ENCODE data around the gene GTF3C2. TPM values are rescaled to one million over a fixed set of nuclear protein-coding genes. Genes with fewer than 3 reads are reported as not detected.

The GTF3C2 gene
- total RNA-seq, 1 donor from 2014 or later, result 31.8 TPM

DNA sequence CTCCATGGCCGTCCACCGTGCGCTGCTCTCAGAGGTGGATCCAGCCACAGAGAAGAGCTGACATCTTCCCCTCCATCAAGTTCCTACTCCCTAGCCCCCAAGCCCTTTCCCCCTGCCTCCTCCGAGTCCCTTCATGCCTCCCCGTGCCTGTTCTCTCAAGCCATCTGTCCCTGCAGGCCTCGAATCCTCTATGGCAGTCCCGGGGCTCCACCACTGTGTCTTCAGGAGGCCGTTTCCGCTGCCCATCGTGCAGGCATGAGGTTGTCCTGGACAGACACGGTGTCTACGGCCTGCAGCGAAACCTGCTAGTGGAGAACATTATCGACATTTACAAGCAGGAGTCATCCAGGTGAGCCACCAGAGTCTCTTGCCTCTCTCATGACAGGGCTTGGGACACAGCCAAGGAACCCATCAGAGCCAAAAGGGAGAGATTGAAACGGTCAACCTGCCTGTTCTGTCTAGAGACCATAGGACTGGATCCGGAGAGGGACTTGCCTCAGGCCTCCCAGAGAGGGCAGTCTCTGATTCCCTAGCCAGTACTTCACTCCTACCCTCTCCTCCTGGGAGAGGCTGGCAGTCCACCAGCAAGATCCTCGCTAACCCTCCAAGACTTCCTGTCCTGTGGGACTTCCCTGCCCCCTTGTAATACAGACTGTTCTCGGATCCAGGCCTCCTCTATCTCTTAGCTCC is 58.0 kb downstream of the GTF3C2 start:
- DNase-seq (ENCODE audit: low spot score), result no peak

DNA sequence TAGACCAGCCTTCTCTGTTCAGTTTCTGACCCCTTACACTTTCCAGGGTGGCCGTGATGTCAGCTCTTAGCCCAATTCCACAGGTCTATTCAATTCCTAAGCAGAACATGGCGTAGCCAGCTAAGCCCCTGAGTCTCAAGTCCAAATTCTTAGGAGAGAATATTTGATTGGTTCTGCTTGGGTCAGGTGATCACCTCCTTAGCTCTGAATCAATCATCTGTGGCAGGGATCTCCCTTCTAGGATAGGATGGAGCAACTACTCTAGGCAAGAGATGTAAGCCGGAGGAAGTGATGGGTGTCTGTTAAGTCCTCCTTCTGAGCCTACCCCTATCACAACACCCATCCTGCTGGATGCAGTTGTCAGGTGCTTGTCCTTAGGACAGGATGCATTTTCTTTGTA is 59.4 kb downstream of the GTF3C2 start:
- no peak for DNase-seq (ENCODE audit: low spot score)

DNA sequence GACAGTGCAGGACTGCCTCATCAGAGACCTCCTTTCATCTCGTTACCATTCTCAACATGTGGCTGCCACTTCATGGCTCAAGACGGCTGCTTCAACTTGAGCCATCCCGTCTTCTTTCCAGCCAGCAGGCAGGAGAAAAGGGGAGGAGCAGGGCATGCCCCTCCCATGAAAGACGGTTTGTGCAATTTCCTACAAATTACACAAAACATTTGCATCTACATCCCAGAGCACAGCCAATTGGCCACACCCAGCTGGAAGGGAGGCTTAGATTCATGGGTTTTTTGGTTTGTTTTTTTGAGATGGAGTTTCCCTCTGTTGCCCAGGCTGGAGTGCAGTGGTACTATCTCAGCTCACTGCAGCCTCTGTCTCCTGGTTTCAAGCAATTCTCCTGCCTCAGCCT is 60.1 kb downstream of the GTF3C2 start:
- no peak for DNase-seq (ENCODE audit: low spot score)

DNA sequence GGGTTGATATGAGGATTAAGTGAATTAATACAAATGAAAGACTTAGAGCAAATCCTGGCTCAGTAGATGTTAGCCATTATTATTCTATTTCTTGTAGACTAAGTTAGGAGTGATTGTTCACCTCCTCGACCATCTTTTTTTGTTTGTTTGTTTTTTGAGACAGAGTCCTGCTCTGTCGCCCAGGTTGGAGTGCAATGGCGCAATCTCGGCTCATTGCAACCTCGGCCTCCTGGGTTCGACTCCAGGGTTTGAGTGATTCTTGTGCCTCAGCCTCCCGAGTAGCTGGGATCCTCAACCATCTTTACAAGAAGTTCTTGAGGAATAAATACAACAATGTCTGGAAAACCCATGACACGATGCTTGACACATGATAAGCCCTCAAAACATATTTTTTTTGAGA is 61.6 kb downstream of the GTF3C2 start:
- DNase-seq (ENCODE audit: low spot score), result no peak

DNA sequence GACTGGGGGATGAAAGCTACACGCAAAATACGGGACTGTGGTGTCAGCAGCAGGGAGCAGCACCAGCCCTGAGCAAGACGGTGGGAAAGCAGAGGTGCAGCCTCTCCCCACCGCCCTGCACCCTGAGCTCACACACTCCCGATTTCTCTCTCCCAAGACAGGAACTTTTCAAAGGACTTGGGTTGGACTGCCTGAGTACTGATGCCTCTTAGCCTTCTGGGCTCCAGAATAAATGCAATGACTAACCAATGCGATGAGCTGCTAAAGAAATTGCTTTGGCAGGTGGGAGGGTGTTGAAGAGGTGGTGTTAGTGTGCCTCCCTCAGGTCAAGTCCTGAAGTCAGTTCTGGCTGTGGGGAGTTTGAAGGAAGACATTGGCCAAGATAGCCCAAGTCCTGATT is 64.7 kb downstream of the GTF3C2 start:
- DNase-seq (ENCODE audit: low spot score), result no peak

DNA sequence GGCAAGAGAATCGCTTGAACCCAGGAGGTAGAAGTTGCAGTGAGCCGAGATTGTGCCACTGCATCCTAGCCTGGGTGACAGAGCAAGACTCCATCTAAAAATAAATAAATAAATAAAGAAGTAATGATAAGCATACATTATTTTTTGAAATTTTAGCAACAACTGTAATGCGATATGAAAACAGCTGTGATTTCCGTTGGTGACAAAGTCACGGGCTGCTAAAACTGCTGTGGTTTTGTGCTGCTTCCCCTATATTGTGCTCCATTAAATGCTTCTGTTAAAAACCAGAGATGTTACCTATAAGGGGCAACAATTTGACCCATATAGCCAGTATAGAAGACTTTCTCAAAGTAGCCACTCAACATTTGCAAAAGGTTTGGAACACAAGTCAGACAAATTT is 66.0 kb downstream of the GTF3C2 start:
- no peak for DNase-seq (ENCODE audit: low spot score)

DNA sequence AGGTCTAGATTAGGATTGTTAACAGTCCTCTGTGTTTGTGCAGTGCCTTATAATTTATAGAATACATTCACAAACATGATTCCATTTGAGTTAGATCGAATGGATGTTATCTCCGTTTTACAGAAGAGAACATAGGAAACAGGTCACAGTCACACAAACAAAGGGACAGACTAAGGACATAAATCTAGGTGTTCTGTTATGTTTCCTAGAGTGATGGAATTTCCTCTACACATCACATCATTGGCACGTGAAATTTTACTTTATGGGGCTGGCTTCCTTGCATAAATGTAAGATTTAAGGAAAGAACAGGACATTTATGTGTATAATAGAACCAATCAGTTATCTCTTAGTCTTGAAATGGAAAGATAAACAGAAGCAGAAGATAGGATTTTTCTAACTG is 68.0 kb downstream of the GTF3C2 start:
- DNase-seq (ENCODE audit: low spot score), result no peak

DNA sequence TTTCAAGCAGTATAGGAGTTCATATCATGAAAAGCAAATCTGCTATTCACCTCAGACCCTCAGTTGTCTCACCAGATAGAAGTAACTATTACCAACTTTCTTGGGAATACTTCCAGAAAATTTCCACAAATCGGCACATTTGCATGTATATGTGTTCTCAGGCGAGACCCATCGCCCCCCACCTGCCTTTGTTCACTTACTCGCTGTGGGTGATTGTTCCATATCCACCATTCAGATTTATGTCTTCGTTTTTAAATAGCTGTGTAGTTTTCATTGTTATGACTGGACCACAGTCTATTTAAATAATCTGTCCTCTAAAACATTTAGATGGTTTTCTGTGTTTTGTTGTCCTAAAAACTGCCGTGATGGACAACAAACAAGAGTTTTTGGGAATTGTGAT is 71.1 kb downstream of the GTF3C2 start:
- DNase-seq (ENCODE audit: low spot score), result no peak

DNA sequence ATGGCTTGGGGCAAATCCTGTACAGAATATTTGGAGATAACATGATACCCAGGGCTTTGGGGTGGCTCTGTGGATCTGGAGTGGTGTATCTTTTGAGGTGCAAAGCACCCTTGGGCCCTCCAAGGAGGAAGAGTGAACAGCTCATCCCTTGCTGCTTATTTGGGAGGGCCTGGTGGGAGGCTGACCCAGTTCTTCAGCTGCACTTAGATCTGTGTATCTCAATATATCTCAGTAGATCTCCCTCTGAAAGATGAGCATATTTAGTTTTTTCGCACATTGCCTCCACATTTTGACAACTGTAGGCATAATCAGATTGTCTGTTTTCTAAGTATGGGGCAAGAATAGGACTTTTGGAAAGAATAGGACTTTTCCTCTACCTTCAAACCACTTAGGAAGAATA is 71.6 kb downstream of the GTF3C2 start:
- DNase-seq (ENCODE audit: low spot score), result no peak

DNA sequence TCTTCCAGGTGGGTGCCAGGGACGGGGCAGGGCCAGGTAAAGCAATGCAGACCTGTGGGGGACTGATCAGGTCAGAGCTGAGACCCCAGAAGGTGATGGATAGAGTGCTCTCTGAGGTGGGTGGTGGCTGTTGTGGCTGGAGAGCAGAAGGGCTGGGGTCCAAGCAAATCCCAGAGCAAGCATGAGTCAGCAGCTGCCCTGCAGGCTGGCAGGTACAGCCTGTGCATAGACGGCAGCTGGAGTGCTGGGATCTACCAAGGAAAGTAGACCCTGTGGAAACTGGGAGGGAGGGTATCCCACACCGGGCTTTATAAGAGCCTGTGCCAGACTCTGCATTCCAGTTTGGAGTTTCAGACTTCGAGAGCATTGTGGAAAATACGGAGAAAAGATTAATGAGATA is 73.7 kb downstream of the GTF3C2 start:
- DNase-seq (ENCODE audit: low spot score), result no peak

DNA sequence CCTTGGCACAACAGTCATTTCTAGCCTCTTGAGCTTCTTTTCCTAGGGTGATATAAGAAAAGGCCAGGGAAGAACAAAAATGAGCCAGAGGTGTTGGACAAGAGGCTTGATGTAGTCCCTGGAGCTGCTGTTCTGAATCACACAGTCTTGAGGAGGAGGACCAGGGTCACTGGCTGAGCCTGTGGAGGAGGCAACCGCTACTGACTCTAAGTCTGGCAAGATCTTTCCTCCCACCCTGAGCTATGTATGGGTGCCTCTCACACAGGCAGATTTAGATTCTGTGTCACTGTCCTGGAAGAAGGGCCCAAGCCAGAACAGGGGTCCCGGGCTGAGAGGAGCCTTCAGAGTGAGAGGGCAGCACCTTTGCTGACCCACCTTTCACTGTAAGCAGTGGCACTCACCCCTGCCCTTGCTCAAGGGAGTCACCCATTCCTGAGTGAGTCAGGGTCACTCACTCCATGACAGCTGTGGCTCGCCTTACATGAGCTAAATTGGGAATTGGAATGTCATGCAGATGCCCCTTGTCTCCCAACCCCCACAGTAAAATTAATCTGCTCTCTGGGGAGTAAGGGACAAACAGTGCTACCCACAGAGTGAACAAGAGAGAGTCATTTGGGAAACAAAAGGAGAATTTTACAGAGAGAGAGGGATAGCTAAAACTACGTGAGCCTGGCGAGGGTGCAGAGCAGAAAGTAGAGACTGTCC is 74.6 kb downstream of the GTF3C2 start, which contains the start of gene TRIM54:
TSS of gene TRIM54 (plus strand) at position 575 of the 705 bp plus-strand sequence. CDS start 303 bp downstream, outside the sequence.
- DNase-seq (ENCODE audit: low spot score), result no peak

DNA sequence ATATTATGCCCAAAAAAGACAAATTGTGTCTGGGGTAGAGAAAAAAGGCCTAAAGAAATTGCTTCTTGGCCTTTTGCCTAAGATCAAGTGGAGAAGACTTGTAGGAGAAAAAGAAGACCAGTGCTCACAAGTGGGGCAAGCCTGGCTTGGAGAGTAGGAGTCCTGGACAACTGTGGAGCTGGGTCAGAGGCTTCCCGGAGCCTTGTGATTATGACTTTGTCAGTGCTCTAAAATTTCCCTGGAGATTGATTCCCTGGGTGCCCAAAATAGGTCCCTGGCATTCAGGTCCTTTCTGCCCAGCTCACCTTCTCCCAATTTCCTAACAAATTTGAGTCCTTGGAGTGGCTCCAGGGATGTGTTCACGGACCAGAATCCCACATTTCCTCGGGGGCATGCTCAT is 75.1 kb downstream of the GTF3C2 start:
- no peak for DNase-seq (ENCODE audit: low spot score)

DNA sequence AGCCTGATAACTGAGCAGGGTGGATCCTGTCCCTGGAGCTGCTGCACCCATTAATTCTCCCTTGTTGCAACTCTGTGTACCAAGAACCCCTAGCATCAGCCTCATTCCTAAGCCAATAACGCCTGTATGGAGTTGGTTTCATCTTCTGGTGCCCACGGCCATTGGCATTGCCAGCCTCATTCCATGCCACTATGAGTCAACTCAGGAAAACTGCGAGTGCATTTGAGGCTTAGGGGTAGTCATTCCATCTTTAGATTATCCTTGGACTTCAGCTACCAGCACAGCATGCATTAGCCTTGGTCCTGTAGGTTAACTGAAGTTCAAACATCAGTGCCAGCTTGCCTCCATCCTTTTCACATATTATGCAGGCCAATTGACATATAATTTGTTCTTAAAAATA is 75.7 kb downstream of the GTF3C2 start:
- no peak for DNase-seq (ENCODE audit: low spot score)

DNA sequence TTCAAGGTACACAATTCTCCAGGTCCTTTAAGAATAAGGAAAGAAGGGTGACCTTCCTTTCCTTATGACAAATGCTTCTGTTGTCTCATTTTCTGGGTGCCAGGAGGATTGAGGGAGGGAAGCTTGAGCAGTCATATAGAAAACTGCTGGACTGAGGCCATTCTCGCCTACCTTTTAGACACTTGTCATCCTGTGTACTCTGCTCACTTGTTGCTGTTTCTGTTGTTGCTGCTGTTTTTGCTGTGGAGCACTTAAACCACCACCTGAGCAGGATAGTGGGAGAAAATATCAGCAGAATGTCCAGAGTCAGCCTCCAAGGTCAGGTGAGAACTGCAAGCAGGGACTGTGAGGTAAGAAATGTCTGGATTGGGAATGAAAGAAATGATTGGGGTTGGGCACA is 78.6 kb downstream of the GTF3C2 start:
- DNase-seq (ENCODE audit: low spot score), result no peak

Other genes starting within 250 kb of the GTF3C2 start
- gene CGREF1, start 237.6 kb downstream of the GTF3C2 start, total RNA-seq (ENCODE audit: insufficient read depth, low replicate concordance), result 11.6 TPM
- 1.2 TPM for gene ABHD1, start 232.9 kb downstream of the GTF3C2 start, total RNA-seq (ENCODE audit: insufficient read depth, low replicate concordance)
- 20.2 TPM for gene PREB, start 222.1 kb downstream of the GTF3C2 start, total RNA-seq (ENCODE audit: insufficient read depth, low replicate concordance)
- not detected for gene PRR30, start 217.4 kb downstream of the GTF3C2 start, total RNA-seq (ENCODE audit: insufficient read depth, low replicate concordance)
- gene TCF23, start 207.8 kb downstream of the GTF3C2 start, total RNA-seq (ENCODE audit: insufficient read depth, low replicate concordance), result 1.7 TPM
- gene ATRAID, start 144.7 kb downstream of the GTF3C2 start, total RNA-seq (ENCODE audit: insufficient read depth, low replicate concordance), result 112 TPM
- 13.0 TPM for gene SLC5A6, start 144.5 kb downstream of the GTF3C2 start, total RNA-seq (ENCODE audit: insufficient read depth, low replicate concordance)
- 45.0 TPM for gene CAD, start 139.4 kb downstream of the GTF3C2 start, total RNA-seq (ENCODE audit: insufficient read depth, low replicate concordance)
- gene SLC30A3, start 93.7 kb downstream of the GTF3C2 start, total RNA-seq (ENCODE audit: insufficient read depth, low replicate concordance), result 5.5 TPM
- gene DNAJC5G, start 81.3 kb downstream of the GTF3C2 start, total RNA-seq (ENCODE audit: insufficient read depth, low replicate concordance), result not detected
- 5.1 TPM for gene TRIM54, start 74.3 kb downstream of the GTF3C2 start, total RNA-seq (ENCODE audit: insufficient read depth, low replicate concordance)
- gene UCN, start 48.3 kb downstream of the GTF3C2 start, total RNA-seq (ENCODE audit: insufficient read depth, low replicate concordance), result 1.4 TPM
- gene MPV17, start 33.7 kb downstream of the GTF3C2 start, total RNA-seq (ENCODE audit: insufficient read depth, low replicate concordance), result 27.9 TPM
- gene EIF2B4, start 13.6 kb upstream of the GTF3C2 start, total RNA-seq (ENCODE audit: insufficient read depth, low replicate concordance), result 10.1 TPM
- gene SNX17, start 13.9 kb upstream of the GTF3C2 start, total RNA-seq (ENCODE audit: insufficient read depth, low replicate concordance), result 98.0 TPM
- gene ZNF513, start 24.0 kb upstream of the GTF3C2 start, total RNA-seq (ENCODE audit: insufficient read depth, low replicate concordance), result 8.4 TPM
- gene PPM1G, start 52.8 kb upstream of the GTF3C2 start, total RNA-seq (ENCODE audit: insufficient read depth, low replicate concordance), result 28.2 TPM
- 89.3 TPM for gene NRBP1, start 71.9 kb upstream of the GTF3C2 start, total RNA-seq (ENCODE audit: insufficient read depth, low replicate concordance)
- gene KRTCAP3, start 85.6 kb upstream of the GTF3C2 start, total RNA-seq (ENCODE audit: insufficient read depth, low replicate concordance), result not detected
- 21.4 TPM for gene IFT172, start 133.0 kb upstream of the GTF3C2 start, total RNA-seq (ENCODE audit: insufficient read depth, low replicate concordance)
- gene FNDC4, start 138.4 kb upstream of the GTF3C2 start, total RNA-seq (ENCODE audit: insufficient read depth, low replicate concordance), result 3.1 TPM
- not detected for gene GCKR, start 140.1 kb upstream of the GTF3C2 start, total RNA-seq (ENCODE audit: insufficient read depth, low replicate concordance)
- 27.7 TPM for gene ZNF512, start 226.3 kb upstream of the GTF3C2 start, total RNA-seq (ENCODE audit: insufficient read depth, low replicate concordance)

Data from umbilical cord (tissue), 2 donors.